ENCODE results near the gene REEP3. TPM values are rescaled to one million over a fixed set of nuclear protein-coding genes. Genes with fewer than 3 reads are reported as not detected.

The REEP3 gene
- total RNA-seq, 1 experiment from 2014 or later: 135 TPM

DNA sequence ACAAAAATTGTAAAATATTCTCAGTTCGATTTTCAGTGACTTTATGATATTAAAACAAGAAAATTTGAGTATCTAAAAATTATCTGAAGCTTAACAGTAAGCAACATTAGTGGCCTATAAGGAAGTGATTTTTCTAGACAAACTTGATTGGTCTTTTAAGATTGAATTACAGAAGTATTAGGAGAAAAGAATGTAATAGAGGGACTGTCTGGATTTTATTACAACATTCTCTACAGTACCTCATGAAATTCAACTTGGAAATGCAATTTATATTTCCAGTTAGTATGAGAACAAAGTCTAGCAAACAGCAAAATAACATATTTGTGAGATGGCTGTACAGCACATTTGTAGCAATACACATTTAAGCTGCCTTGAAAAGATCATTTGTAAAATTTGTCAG, 18.8 kb downstream of the REEP3 start:
- BruUV-seq (replicated peaks): no TSS peak
- H3K27ac ChIP-seq (ENCODE audit: low read length): no peak overlapping the region
- peaks cover 19% of the 10 kb centered on the region for H3K4me1 ChIP-seq (ENCODE audit: control insufficient read depth, insufficient read depth, low read length)
- ChIA-PET POLR2A (interaction anchor here (0.5 kb wide), 1 partner anchor 24 kb away, joined by 3 read pairs; no protein-coding TSS in a partner anchor), CTCF (interaction anchor here (0.6 kb wide), 1 partner anchor 89 kb away, joined by 3 read pairs; no protein-coding TSS in a partner anchor)
- TF ChIP-seq POLR2AphosphoS5 (IDR thresholded peaks at IDR 0.05; ENCODE audit: low read depth, low read length) (no peak), SIN3A (IDR thresholded peaks at IDR 0.05; ENCODE audit: borderline replicate concordance, insufficient read depth, low read depth, low read length) (no peak)
- TF ChIP-seq, protein P1, sequence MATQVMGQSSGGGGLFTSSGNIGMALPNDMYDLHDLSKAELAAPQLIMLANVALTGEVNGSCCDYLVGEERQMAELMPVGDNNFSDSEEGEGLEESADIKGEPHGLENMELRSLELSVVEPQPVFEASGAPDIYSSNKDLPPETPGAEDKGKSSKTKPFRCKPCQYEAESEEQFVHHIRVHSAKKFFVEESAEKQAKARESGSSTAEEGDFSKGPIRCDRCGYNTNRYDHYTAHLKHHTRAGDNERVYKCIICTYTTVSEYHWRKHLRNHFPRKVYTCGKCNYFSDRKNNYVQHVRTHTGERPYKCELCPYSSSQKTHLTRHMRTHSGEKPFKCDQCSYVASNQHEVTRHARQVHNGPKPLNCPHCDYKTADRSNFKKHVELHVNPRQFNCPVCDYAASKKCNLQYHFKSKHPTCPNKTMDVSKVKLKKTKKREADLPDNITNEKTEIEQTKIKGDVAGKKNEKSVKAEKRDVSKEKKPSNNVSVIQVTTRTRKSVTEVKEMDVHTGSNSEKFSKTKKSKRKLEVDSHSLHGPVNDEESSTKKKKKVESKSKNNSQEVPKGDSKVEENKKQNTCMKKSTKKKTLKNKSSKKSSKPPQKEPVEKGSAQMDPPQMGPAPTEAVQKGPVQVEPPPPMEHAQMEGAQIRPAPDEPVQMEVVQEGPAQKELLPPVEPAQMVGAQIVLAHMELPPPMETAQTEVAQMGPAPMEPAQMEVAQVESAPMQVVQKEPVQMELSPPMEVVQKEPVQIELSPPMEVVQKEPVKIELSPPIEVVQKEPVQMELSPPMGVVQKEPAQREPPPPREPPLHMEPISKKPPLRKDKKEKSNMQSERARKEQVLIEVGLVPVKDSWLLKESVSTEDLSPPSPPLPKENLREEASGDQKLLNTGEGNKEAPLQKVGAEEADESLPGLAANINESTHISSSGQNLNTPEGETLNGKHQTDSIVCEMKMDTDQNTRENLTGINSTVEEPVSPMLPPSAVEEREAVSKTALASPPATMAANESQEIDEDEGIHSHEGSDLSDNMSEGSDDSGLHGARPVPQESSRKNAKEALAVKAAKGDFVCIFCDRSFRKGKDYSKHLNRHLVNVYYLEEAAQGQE (IDR thresholded peaks at IDR 0.05; ENCODE audit: insufficient read depth in 1 of 2, low read depth in 2 of 2, low read length in 1 of 2): no peak
- in situ Hi-C loops (cut with HindIII; ENCODE audit: low pct_unique_long_range_greater_than_20kb, low sequenced_read_pairs) (no loop called here), intact Hi-C loops (cut with micrococcal nuclease; ENCODE audit: unreplicated experiment) (no loop called here)
- no peaks in the 10 kb centered on the region for H3K27me3 ChIP-seq (ENCODE audit: control insufficient read depth, insufficient read depth, low read length)
- DNase-seq (ENCODE audit: low read depth, low spot score) (no peak), ATAC-seq (no peak)
- H3K4me3 ChIP-seq (ENCODE audit: low read depth in 2 of 2, low read length in 2 of 2): no peak overlapping the region
- H3K9me3 ChIP-seq (ENCODE audit: control insufficient read depth, insufficient read depth, low read depth, low read length): no peaks in the 10 kb centered on the region
- H3K36me3 ChIP-seq (ENCODE audit: control insufficient read depth, insufficient read depth, low read length): no peaks in the 10 kb centered on the region

DNA sequence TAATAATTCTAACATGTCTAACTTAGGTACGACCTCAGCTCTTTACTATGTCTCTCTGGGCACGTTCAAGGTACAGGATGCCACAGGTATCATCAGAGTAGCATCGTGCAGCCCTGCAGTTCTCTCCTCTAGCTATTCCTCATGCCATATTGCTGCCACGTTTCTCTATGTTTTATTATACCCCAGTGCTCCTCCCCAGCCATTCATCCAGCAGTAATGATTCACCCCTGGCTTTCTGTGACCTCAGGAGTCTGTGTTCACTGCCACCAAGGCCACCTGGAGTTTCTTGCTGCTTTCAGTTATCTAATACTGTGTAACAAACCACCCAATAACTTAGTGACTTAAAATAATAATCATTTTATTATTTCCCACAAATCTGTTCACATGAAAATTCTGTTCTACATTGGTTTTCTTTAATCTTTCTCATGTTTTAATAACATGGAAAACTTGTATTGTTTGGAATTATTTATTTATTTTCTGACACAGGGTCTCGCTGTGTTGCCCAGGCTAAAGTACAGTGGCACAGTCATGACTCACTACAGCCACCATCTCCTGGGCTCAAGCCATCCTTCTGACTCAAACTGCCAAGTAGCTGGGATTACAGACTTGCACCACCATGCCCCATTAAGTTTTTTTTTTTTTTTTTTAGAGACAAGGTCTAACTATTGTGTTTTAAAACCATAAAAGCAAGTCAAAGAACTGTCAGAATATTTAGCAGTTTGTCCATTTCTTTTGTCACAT, 21.8 kb downstream of the REEP3 start:
- Histone ChIP-seq H3K27ac (ENCODE audit: low read length) (peak overlapping the region; percentile 19; the same call in 1 of the 2 replicates), H3K9me3 (ENCODE audit: control insufficient read depth, insufficient read depth, low read depth, low read length) (no peaks in the 10 kb centered on the region), H3K36me3 (ENCODE audit: control insufficient read depth, insufficient read depth, low read length) (no peaks in the 10 kb centered on the region), H3K4me3 (ENCODE audit: low read depth in 2 of 2, low read length in 2 of 2) (no peak overlapping the region), H3K4me1 (ENCODE audit: control insufficient read depth, insufficient read depth, low read length) (peaks cover 19% of the 10 kb centered on the region), H3K27me3 (ENCODE audit: control insufficient read depth, insufficient read depth, low read length) (no peaks in the 10 kb centered on the region)
- no TSS peak for BruUV-seq (replicated peaks)
- POLR2A ChIA-PET: no interaction called here
- ATAC-seq: peak; percentile 83
- intact Hi-C loops (cut with micrococcal nuclease; ENCODE audit: unreplicated experiment) (no loop called here), in situ Hi-C loops (cut with HindIII; ENCODE audit: low pct_unique_long_range_greater_than_20kb, low sequenced_read_pairs) (no loop called here)
- CTCF ChIA-PET: no interaction called here
- DNase-seq (ENCODE audit: low read depth, low spot score): no peak
- TF ChIP-seq POLR2AphosphoS5 (IDR thresholded peaks at IDR 0.05; ENCODE audit: low read depth, low read length): no peak
- TF ChIP-seq, protein P2, sequence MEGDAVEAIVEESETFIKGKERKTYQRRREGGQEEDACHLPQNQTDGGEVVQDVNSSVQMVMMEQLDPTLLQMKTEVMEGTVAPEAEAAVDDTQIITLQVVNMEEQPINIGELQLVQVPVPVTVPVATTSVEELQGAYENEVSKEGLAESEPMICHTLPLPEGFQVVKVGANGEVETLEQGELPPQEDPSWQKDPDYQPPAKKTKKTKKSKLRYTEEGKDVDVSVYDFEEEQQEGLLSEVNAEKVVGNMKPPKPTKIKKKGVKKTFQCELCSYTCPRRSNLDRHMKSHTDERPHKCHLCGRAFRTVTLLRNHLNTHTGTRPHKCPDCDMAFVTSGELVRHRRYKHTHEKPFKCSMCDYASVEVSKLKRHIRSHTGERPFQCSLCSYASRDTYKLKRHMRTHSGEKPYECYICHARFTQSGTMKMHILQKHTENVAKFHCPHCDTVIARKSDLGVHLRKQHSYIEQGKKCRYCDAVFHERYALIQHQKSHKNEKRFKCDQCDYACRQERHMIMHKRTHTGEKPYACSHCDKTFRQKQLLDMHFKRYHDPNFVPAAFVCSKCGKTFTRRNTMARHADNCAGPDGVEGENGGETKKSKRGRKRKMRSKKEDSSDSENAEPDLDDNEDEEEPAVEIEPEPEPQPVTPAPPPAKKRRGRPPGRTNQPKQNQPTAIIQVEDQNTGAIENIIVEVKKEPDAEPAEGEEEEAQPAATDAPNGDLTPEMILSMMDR (IDR thresholded peaks at IDR 0.05): no peak
- TF ChIP-seq, protein P1 (IDR thresholded peaks at IDR 0.05; ENCODE audit: insufficient read depth in 1 of 2, low read depth in 2 of 2, low read length in 1 of 2): no peak
- no peak for TF ChIP-seq TCF7L2 (IDR thresholded peaks at IDR 0.05; ENCODE audit: low read depth, low read length)
- no peak for TF ChIP-seq SIN3A (IDR thresholded peaks at IDR 0.05; ENCODE audit: borderline replicate concordance, insufficient read depth, low read depth, low read length)
